ENCODE results near the gene DLG4.
"Not testable (repeated sequence)": the region's sequence is repeated elsewhere in the genome, so short reads cannot be mapped to it uniquely, and the experiment has no call there.

The DLG4 gene

DNA sequence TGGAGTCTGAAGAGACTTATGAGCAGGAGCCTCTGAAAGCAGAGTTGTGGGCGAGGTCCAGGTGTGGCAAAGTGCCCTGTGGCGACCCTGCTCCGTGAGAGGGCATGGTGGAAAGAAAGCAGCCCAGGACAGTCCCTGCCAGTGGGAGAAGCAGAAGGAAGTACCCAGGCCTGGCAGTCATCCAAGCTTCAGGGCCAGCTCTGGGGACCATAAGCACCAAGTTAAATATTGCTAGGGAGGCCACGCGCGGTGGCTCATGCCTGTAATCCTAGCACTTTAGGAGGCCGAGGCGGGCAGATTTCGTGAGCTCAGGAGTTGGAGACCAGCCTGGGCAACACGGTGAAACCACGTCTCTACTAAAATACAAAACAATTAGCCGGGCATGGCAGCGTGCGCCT is 35.5 kb downstream of the DLG4 start:
- TF ChIP-seq GLIS2 (tag by site-specific recombination; IDR thresholded peaks at IDR 0.05) (no peak), ZBTB48 (tag by site-specific recombination; IDR thresholded peaks at IDR 0.05) (0 out of 2 replicates have a peak, but pooled peaks have one; percentile 18)
- POLR2A ChIA-PET = interaction anchor here (0.5 to 1.5 kb wide), 2 partner anchors 27 to 37 kb away, joined by 3 to 7 read pairs; no protein-coding TSS in a partner anchor

DNA sequence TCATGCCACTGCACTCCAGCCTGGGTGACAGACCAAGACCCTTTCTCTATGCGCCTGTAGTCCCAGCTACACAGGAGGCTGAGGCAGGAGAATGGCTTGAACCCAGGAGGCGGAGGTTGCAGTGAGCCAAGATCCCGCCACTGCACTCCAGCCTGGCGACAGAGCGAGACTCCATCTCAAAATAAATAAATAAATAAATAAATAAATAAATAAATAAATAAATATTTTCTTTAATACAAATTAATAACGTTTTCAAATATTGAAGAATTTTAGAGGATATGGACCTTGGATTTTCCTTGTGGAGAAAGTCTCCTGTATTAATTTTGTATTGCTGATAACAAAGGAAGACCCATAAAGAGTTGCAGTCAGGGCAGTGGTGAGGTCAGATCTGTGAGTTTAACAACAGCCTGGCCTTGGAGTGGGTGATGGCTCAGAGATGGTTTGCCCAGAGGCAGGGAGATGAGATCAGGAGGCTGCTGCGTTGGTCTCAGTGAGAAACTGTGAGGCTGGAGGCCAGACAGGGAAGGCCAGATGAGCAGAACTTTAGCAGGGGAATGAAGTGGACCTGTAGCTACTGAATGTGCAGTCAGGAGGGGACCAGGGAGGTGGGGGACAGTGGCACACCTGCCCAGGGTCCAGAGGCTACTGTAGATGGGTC is 36.1 kb downstream of the DLG4 start:
- no peaks in the 10 kb centered on the region; the same call in 1 of the 2 replicates for H3K4me1 ChIP-seq (ENCODE audit: control insufficient read depth, insufficient read depth, low read length)
- no peaks in the 10 kb centered on the region for H3K9me3 ChIP-seq (ENCODE audit: control insufficient read depth, insufficient read depth, low read depth, low read length)
- ChIA-PET CTCF (interaction anchor here (0.5 to 1.5 kb wide), 4 partner anchors 127 to 378 kb away, joined by 3 to 4 read pairs (median 3); no protein-coding TSS in a partner anchor), POLR2A (interaction anchor here (0.7 kb wide), 1 partner anchor 51 kb away, joined by 3 read pairs; the partner anchor contains the start of gene DVL2)
- H3K36me3 ChIP-seq (ENCODE audit: control insufficient read depth in 2 of 2, insufficient read depth in 1 of 2, low read length in 2 of 2) = no peaks in the 10 kb centered on the region
- H3K27ac ChIP-seq (ENCODE audit: extremely low read depth, low read depth, low read length) = no peak overlapping the region
- TF ChIP-seq, protein P1, sequence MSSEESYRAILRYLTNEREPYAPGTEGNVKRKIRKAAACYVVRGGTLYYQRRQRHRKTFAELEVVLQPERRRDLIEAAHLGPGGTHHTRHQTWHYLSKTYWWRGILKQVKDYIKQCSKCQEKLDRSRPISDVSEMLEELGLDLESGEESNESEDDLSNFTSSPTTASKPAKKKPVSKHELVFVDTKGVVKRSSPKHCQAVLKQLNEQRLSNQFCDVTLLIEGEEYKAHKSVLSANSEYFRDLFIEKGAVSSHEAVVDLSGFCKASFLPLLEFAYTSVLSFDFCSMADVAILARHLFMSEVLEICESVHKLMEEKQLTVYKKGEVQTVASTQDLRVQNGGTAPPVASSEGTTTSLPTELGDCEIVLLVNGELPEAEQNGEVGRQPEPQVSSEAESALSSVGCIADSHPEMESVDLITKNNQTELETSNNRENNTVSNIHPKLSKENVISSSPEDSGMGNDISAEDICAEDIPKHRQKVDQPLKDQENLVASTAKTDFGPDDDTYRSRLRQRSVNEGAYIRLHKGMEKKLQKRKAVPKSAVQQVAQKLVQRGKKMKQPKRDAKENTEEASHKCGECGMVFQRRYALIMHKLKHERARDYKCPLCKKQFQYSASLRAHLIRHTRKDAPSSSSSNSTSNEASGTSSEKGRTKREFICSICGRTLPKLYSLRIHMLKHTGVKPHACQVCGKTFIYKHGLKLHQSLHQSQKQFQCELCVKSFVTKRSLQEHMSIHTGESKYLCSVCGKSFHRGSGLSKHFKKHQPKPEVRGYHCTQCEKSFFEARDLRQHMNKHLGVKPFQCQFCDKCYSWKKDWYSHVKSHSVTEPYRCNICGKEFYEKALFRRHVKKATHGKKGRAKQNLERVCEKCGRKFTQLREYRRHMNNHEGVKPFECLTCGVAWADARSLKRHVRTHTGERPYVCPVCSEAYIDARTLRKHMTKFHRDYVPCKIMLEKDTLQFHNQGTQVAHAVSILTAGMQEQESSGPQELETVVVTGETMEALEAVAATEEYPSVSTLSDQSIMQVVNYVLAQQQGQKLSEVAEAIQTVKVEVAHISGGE (tag by site-specific recombination; conservative IDR thresholded peaks at IDR 0.05; ENCODE audit: low read depth) = 0 out of 2 replicates have a peak, but pooled peaks have one; percentile 27
- TF ChIP-seq ZNF394 (tag by site-specific recombination; IDR thresholded peaks at IDR 0.05; ENCODE audit: borderline replicate concordance) (peak; percentile 74; the same call in 1 of the 2 replicates), ZNF623 (tag by site-specific recombination; IDR thresholded peaks at IDR 0.05) (0 out of 2 replicates have a peak, but pooled peaks have one; percentile 27), GLIS1 (tag by site-specific recombination; IDR thresholded peaks at IDR 0.05) (no peak), ZBTB17 (tag by site-specific recombination; IDR thresholded peaks at IDR 0.05) (peak; percentile 45; the same call in 1 of the 2 replicates), ZNF843 (tag by site-specific recombination; IDR thresholded peaks at IDR 0.05) (no peak)
- TF ChIP-seq, protein P2, sequence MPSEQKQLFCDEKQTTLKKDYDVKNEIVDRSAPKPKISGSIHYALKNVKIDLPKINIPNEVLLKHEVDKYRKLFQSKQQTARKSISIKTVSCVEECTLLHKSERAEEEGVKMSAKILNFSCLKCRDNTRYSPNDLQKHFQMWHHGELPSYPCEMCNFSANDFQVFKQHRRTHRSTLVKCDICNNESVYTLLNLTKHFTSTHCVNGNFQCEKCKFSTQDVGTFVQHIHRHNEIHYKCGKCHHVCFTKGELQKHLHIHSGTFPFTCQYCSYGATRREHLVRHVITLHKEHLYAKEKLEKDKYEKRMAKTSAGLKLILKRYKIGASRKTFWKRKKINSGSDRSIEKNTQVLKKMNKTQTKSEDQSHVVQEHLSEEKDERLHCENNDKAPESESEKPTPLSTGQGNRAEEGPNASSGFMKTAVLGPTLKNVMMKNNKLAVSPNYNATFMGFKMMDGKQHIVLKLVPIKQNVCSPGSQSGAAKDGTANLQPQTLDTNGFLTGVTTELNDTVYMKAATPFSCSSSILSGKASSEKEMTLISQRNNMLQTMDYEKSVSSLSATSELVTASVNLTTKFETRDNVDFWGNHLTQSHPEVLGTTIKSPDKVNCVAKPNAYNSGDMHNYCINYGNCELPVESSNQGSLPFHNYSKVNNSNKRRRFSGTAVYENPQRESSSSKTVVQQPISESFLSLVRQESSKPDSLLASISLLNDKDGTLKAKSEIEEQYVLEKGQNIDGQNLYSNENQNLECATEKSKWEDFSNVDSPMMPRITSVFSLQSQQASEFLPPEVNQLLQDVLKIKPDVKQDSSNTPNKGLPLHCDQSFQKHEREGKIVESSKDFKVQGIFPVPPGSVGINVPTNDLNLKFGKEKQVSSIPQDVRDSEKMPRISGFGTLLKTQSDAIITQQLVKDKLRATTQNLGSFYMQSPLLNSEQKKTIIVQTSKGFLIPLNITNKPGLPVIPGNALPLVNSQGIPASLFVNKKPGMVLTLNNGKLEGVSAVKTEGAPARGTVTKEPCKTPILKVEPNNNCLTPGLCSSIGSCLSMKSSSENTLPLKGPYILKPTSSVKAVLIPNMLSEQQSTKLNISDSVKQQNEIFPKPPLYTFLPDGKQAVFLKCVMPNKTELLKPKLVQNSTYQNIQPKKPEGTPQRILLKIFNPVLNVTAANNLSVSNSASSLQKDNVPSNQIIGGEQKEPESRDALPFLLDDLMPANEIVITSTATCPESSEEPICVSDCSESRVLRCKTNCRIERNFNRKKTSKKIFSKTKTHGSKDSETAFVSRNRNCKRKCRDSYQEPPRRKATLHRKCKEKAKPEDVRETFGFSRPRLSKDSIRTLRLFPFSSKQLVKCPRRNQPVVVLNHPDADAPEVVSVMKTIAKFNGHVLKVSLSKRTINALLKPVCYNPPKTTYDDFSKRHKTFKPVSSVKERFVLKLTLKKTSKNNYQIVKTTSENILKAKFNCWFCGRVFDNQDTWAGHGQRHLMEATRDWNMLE (tag by site-specific recombination; conservative IDR thresholded peaks at IDR 0.05; ENCODE audit: low read depth) = peak; percentile 55
- no peak overlapping the region for H3K4me3 ChIP-seq (ENCODE audit: low read depth, low read length)

More for the DNA sequence above, 35.5 kb downstream of the DLG4 start:
- no peak overlapping the region for H3K4me3 ChIP-seq (ENCODE audit: low read depth, low read length)
- no peaks in the 10 kb centered on the region; the same call in 1 of the 2 replicates for H3K4me1 ChIP-seq (ENCODE audit: control insufficient read depth, insufficient read depth, low read length)
- no peaks in the 10 kb centered on the region for H3K36me3 ChIP-seq (ENCODE audit: control insufficient read depth in 2 of 2, insufficient read depth in 1 of 2, low read length in 2 of 2)
- no peak overlapping the region for H3K27ac ChIP-seq (ENCODE audit: extremely low read depth, low read depth, low read length)
- CTCF ChIA-PET = interaction anchor here (0.6 to 1.5 kb wide), 2 partner anchors 19 to 138 kb away, joined by 3 to 4 read pairs; no protein-coding TSS in a partner anchor
- H3K9me3 ChIP-seq (ENCODE audit: control insufficient read depth, insufficient read depth, low read depth, low read length) = no peaks in the 10 kb centered on the region

DNA sequence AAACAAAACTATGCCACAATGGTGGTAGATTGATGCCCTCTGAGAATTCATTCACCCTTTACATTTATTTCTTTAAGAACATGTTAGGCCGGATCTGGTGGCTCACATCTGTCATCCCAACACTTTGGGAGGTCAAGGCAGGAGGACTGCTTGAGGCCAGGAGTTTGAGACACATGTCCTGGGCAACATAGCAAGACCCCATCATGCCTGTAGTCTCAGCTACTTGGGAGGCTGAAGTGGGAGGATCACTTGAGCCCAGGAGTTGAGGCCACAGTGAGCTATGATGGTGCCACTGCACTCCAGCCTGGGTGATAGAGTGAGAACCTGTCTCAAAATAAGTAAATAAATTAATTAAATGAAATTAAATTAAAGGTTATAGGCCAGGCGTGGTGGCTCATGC is 37.5 kb downstream of the DLG4 start:
- H3K27ac ChIP-seq (ENCODE audit: extremely low read depth, low read depth, low read length); POLR2A ChIA-PET; H3K9me3 ChIP-seq (ENCODE audit: control insufficient read depth, insufficient read depth, low read depth, low read length); H3K36me3 ChIP-seq (ENCODE audit: control insufficient read depth in 2 of 2, insufficient read depth in 1 of 2, low read length in 2 of 2); H3K4me3 ChIP-seq (ENCODE audit: low read depth, low read length); H3K4me1 ChIP-seq (ENCODE audit: control insufficient read depth, insufficient read depth, low read length): not testable (repeated sequence)
- CTCF ChIA-PET = interaction anchor here (0.6 to 2.2 kb wide), 3 partner anchors 8 to 136 kb away, joined by 3 to 10 read pairs (median 4); no protein-coding TSS in a partner anchor
- TF ChIP-seq ZNF121 (tag by site-specific recombination; IDR thresholded peaks at IDR 0.05) = peak; percentile 74

All from HEK293 (cell line).